LNCAP (cell line): Measurements from ENCODE around the gene HKDC1.

Experiments
- CTCF ChIP-seq: fragments of 450-650 bp; IDR thresholded peaks from 2 replicates; pipeline ENCODE4 v1.5.1; 2017; ENCODE audit warnings: mild to moderate bottlenecking

Gene HKDC1

GRCh38 chr10:69182005-69182404, 38.1 kb upstream of the HKDC1 start:
- no peak for TF ChIP-seq CTCF

GRCh38 chr10:69186524-69186923, 33.6 kb upstream of the HKDC1 start:
- TF ChIP-seq CTCF: no peak

GRCh38 chr10:69201045-69201444, 19.1 kb upstream of the HKDC1 start:
- TF ChIP-seq CTCF: no peak

GRCh38 chr10:69202332-69202731, 17.8 kb upstream of the HKDC1 start:
- no peak for TF ChIP-seq CTCF

GRCh38 chr10:69208761-69209160, 11.4 kb upstream of the HKDC1 start:
- TF ChIP-seq CTCF: no peak

- no peak for TF ChIP-seq CTCF
Observed at GRCh38 chr10:69209787-69210484, 10.2 kb upstream of the HKDC1 start.

- TF ChIP-seq CTCF: no peak
Observed at GRCh38 chr10:69211104-69211503, 9.0 kb upstream of the HKDC1 start.

- no peak for TF ChIP-seq CTCF
Observed at GRCh38 chr10:69211524-69211923, 8.6 kb upstream of the HKDC1 start.
